A549 (cell line): ENCODE measurements around the gene ZSCAN29.
A peak's percentile ranks its signal among the peaks of the same experiment; 100 is the strongest.

Source experiments
- BHLHE40 ChIP-seq: IDR thresholded peaks from 2 replicates; pipeline ENCODE4 v1.6.1; 2012; ENCODE audit warnings: low read depth, low read length, inconsistent platforms
- CEBPB ChIP-seq, 2 experiments: fragments of >200 bp in 1 of 2; sonication (Bioruptor Twin) in 1 of 2; formaldehyde crosslinking in 1 of 2; IDR thresholded peaks; 2 replicates each; pipeline ENCODE4 v1.6.1; 2012 to 2016
- MAFK ChIP-seq: fragments of 450-650 bp; IDR thresholded peaks from 2 replicates; pipeline ENCODE4 v1.6.1; 2014; ENCODE audit not compliant: partially characterized antibody
- NR3C1 ChIP-seq: fragments of >200 bp; sonication (Bioruptor Twin); formaldehyde crosslinking; IDR thresholded peaks from 3 replicates; pipeline ENCODE4 v1.6.1; 2017
- POLR2A ChIP-seq: IDR thresholded peaks from 2 replicates; pipeline ENCODE4 v1.6.1; 2012; ENCODE audit warnings: mild to moderate bottlenecking, low read length
- RNF2 ChIP-seq: fragments of 200-600 bp; sonication (generic); IDR thresholded peaks from 2 replicates; pipeline ENCODE4 v1.6.1; 2016; ENCODE audit warnings: low read depth, mild to moderate bottlenecking, antibody characterized with exemption, moderate library complexity, borderline replicate concordance
- SREBF2 ChIP-seq: fragments of 450-650 bp; IDR thresholded peaks from 2 replicates; pipeline ENCODE4 v1.6.1; 2014; ENCODE audit warnings: mild to moderate bottlenecking, moderate library complexity
- ZSCAN20 ChIP-seq: fragments of 250-450 bp; sonication (Bioruptor Pico); IDR thresholded peaks from 2 replicates; pipeline ENCODE4 v1.8.0; 2022; ENCODE audit warnings: mild to moderate bottlenecking, moderate library complexity
- TF ChIP-seq, protein P1 (sequence below): fragments of >200 bp; sonication (Bioruptor Twin); formaldehyde crosslinking; IDR thresholded peaks from 3 replicates; pipeline ENCODE4 v1.5.1; 2016
- TF ChIP-seq, protein P2 (sequence below): fragments of 200-600 bp; sonication (generic); IDR thresholded peaks from 2 replicates; pipeline ENCODE4 v1.6.1; 2016; ENCODE audit warnings: antibody characterized with exemption, mild to moderate bottlenecking, moderate library complexity
- TF ChIP-seq, protein P3 (sequence below): fragments of 250-450 bp; sonication (Bioruptor Pico); IDR thresholded peaks from 2 replicates; pipeline ENCODE4 v1.5.0; 2021; ENCODE audit warnings: mild to moderate bottlenecking, moderate library complexity, borderline replicate concordance

DNA sequence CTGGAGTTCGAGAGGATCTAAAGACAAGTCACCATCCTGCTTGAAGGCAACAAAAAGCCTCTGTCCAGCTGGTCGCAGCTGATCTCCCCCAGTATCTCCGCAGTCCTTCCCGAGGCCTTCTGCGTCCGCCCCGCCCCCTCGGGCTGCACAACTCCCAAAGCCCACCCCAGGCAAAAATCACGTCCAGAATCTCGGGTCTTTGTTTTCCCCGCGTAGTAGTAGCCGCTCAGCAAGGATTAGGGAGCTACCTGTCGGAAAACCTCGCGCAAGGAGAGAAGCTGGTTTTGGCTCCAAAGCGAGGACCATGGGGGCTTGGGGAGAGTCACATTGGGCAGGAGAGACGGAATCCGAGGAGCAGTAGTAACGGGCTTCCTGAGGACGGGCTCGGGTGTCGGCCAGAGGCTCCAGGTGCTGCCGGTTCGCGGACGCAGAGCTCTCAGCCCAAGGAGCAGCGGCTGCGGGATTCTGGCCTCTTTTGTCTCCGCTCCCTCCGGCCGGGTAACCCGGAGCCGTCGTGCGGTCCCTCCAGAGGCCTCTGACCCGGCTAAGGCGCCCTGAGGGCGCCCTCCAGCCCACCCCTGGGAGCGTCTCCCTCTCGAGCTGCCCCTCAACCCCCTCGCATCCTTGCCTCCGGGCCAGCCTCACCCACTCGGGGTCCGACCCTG lies 401 bp downstream of the ZSCAN29 start:
- TF ChIP-seq, protein P1, sequence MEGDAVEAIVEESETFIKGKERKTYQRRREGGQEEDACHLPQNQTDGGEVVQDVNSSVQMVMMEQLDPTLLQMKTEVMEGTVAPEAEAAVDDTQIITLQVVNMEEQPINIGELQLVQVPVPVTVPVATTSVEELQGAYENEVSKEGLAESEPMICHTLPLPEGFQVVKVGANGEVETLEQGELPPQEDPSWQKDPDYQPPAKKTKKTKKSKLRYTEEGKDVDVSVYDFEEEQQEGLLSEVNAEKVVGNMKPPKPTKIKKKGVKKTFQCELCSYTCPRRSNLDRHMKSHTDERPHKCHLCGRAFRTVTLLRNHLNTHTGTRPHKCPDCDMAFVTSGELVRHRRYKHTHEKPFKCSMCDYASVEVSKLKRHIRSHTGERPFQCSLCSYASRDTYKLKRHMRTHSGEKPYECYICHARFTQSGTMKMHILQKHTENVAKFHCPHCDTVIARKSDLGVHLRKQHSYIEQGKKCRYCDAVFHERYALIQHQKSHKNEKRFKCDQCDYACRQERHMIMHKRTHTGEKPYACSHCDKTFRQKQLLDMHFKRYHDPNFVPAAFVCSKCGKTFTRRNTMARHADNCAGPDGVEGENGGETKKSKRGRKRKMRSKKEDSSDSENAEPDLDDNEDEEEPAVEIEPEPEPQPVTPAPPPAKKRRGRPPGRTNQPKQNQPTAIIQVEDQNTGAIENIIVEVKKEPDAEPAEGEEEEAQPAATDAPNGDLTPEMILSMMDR, result no peak
- TF ChIP-seq POLR2A, result no peak
- TF ChIP-seq MAFK, result no peak
- no peak for TF ChIP-seq CEBPB (IDR thresholded peaks at IDR 0.05)
- TF ChIP-seq BHLHE40, result no peak
- TF ChIP-seq, protein P2, sequence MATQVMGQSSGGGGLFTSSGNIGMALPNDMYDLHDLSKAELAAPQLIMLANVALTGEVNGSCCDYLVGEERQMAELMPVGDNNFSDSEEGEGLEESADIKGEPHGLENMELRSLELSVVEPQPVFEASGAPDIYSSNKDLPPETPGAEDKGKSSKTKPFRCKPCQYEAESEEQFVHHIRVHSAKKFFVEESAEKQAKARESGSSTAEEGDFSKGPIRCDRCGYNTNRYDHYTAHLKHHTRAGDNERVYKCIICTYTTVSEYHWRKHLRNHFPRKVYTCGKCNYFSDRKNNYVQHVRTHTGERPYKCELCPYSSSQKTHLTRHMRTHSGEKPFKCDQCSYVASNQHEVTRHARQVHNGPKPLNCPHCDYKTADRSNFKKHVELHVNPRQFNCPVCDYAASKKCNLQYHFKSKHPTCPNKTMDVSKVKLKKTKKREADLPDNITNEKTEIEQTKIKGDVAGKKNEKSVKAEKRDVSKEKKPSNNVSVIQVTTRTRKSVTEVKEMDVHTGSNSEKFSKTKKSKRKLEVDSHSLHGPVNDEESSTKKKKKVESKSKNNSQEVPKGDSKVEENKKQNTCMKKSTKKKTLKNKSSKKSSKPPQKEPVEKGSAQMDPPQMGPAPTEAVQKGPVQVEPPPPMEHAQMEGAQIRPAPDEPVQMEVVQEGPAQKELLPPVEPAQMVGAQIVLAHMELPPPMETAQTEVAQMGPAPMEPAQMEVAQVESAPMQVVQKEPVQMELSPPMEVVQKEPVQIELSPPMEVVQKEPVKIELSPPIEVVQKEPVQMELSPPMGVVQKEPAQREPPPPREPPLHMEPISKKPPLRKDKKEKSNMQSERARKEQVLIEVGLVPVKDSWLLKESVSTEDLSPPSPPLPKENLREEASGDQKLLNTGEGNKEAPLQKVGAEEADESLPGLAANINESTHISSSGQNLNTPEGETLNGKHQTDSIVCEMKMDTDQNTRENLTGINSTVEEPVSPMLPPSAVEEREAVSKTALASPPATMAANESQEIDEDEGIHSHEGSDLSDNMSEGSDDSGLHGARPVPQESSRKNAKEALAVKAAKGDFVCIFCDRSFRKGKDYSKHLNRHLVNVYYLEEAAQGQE, result no peak
- no peak for TF ChIP-seq NR3C1
- TF ChIP-seq, protein P3, sequence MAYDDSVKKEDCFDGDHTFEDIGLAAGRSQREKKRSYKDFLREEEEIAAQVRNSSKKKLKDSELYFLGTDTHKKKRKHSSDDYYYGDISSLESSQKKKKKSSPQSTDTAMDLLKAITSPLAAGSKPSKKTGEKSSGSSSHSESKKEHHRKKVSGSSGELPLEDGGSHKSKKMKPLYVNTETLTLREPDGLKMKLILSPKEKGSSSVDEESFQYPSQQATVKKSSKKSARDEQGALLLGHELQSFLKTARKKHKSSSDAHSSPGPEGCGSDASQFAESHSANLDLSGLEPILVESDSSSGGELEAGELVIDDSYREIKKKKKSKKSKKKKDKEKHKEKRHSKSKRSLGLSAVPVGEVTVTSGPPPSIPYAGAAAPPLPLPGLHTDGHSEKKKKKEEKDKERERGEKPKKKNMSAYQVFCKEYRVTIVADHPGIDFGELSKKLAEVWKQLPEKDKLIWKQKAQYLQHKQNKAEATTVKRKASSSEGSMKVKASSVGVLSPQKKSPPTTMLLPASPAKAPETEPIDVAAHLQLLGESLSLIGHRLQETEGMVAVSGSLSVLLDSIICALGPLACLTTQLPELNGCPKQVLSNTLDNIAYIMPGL (CRISPR knock-in tag), result no peak
- no peak for TF ChIP-seq SREBF2
- 0 out of 2 replicates have a peak, but pooled peaks have one; percentile 49 for TF ChIP-seq RNF2
- TF ChIP-seq ZSCAN20 (CRISPR knock-in tag), result no peak
